Measurements from ENCODE around the gene GNB4.

- TF ChIP-seq CTCF (conservative IDR thresholded peaks at IDR 0.05; ENCODE audit: low read depth, low read length) (no peak), EZH2 (IDR thresholded peaks at IDR 0.05; ENCODE audit: low read length, unreplicated experiment) (no peak)
Measured at GRCh38 chr3:179454887-179455286, 3.6 kb upstream of the GNB4 start.
